IMR-90 (cell line): ENCODE results near the gene ARRB1. TPM values are rescaled to one million over a fixed set of nuclear protein-coding genes. Genes with fewer than 3 reads are reported as not detected.

Experiments
- microRNA-seq, 2 experiments: library from miRNA; stranded (forward) in 1 of 2; unstranded in 1 of 2; fragments of 10-50 nt in 1 of 2; fragments of <30 nt in 1 of 2; gene quantifications in 1 of 2; microRNA quantifications in 1 of 2; one replicate each; pipeline versions ENCODE3 to v1.1.0; 2013 to 2020; ENCODE audit not compliant: insufficient read depth in 1 of 2, insufficient read length in 1 of 2, unreplicated experiment in 1 of 2
- polyA plus RNA-seq, 3 experiments: library from polyadenylated mRNA; depleted of rRNA; stranded (reverse); fragments of >200 nt; gene quantifications; 2 replicates each; pipeline ENCODE4 v1.2.3, GENCODE V29; 2012; ENCODE audit warnings: low replicate concordance in 1 of 3
- small RNA-seq, 5 experiments: library from RNA; depleted of rRNA; stranded (forward); fragments of <200 nt; gene quantifications; one replicate each; pipeline ENCODE3, GENCODE V24; 2012
- total RNA-seq: library from RNA; depleted of rRNA; stranded (reverse); fragments of >200 nt; gene quantifications from 2 replicates; pipeline ENCODE4 v1.2.3, GENCODE V29; 2012; rRNA removed

The ARRB1 gene
- total and polyA plus RNA-seq, 2 of the 4 experiments (the other 2 are of a cell fraction), result 11.0 to 17.4 TPM

Small RNA genes lying within 50 kb of the gene (microRNA-seq; reads per million reads assigned to microRNA genes)
- gene MIR326 (ENCODE audit: insufficient read depth in 1 of 2, insufficient read length in 1 of 2, unreplicated experiment in 1 of 2), result 4.1 to 7.3 reads per million in 2 experiments
- gene SNORD15A (ENCODE audit: insufficient read depth, insufficient read length), result not detected

Small RNA genes lying within 50 kb of the gene (small RNA-seq; reads per million reads assigned to genes)
- gene MIR326 (0.04 to 10.2 (median 2.0) reads per million in 5 experiments), gene SNORD15A (0 reads per million in 5 experiments)

Other genes starting within 250 kb of the ARRB1 start
- gene SLCO2B1, start 200.6 kb downstream of the ARRB1 start, total RNA-seq, result not detected in 2 replicates
- not detected in 2 replicates for gene SLCO2B1, start 200.6 kb downstream of the ARRB1 start, polyA plus RNA-seq (2012; rRNA removed)
- not detected in 2 replicates for gene TPBGL, start 110.9 kb downstream of the ARRB1 start, total RNA-seq
- gene TPBGL, start 110.9 kb downstream of the ARRB1 start, polyA plus RNA-seq (2012; rRNA removed), result not detected in 2 replicates
- gene RPS3, start 47.9 kb upstream of the ARRB1 start, total RNA-seq, result 2,360 and 3,444 TPM in 2 replicates
- 2,477 and 2,872 TPM in 2 replicates for gene RPS3, start 47.9 kb upstream of the ARRB1 start, polyA plus RNA-seq (2012; rRNA removed)
- 1.4 and 1.6 TPM in 2 replicates for gene KLHL35, start 81.5 kb upstream of the ARRB1 start, total RNA-seq
- 3.3 TPM in 2 replicates for gene KLHL35, start 81.5 kb upstream of the ARRB1 start, polyA plus RNA-seq (2012; rRNA removed)
- gene GDPD5, start 174.3 kb upstream of the ARRB1 start, total RNA-seq, result 1.7 and 2.0 TPM in 2 replicates
- gene GDPD5, start 174.3 kb upstream of the ARRB1 start, polyA plus RNA-seq (2012; rRNA removed), result 7.9 and 8.2 TPM in 2 replicates
- gene SERPINH1, start 210.6 kb upstream of the ARRB1 start, total RNA-seq, result 772 and 841 TPM in 2 replicates
- gene SERPINH1, start 210.6 kb upstream of the ARRB1 start, polyA plus RNA-seq (2012; rRNA removed), result 1,857 and 1,944 TPM in 2 replicates